Liver (tissue), 9 donors: ENCODE measurements around the gene ZFYVE27. TPM values are rescaled to one million over a fixed set of nuclear protein-coding genes. Genes with fewer than 3 reads are reported as not detected.

Experiments
- DNase-seq: peaks from one replicate; pipeline ENCODE4 v3.0.0-alpha.2; 2017; ENCODE audit warnings: low spot score
- H3K27ac ChIP-seq, 2 donors: one replicate each; pipeline ENCODE4 v1.7.0; 2013; ENCODE audit warnings: inconsistent platforms in 2 of 2, low read length in 2 of 2, control low read depth in 1 of 2, low read depth in 1 of 2, mild to moderate bottlenecking in 1 of 2
- H3K27me3 ChIP-seq, 4 donors: one replicate each; pipeline versions ENCODE4 v1.6.1 to v1.7.0; 2013; ENCODE audit warnings: low read length in 3 of 4, inconsistent platforms in 1 of 4, mild to moderate bottlenecking in 1 of 4, moderate library complexity in 1 of 4; ENCODE audit not compliant: control insufficient read depth in 4 of 4, insufficient read depth in 4 of 4
- H3K36me3 ChIP-seq, 4 donors: one replicate each; pipeline versions ENCODE4 v1.6.1 to v1.7.0; 2013; ENCODE audit warnings: low read length in 3 of 4, mild to moderate bottlenecking in 3 of 4, low read depth in 1 of 4, moderate library complexity in 1 of 4; ENCODE audit not compliant: control insufficient read depth in 4 of 4, insufficient read depth in 3 of 4
- H3K4me1 ChIP-seq, 4 donors: one replicate each; pipeline versions ENCODE4 v1.6.1 to v1.7.0; 2013; ENCODE audit warnings: low read length in 3 of 4, mild to moderate bottlenecking in 3 of 4, moderate library complexity in 1 of 4; ENCODE audit not compliant: control insufficient read depth in 4 of 4, insufficient read depth in 4 of 4
- H3K4me3 ChIP-seq, 3 donors: one replicate each; pipeline versions ENCODE4 v1.6.1 to v1.7.0; 2013; ENCODE audit warnings: low read length in 3 of 3, control low read depth in 1 of 3, low read depth in 1 of 3, mild to moderate bottlenecking in 1 of 3
- H3K9ac ChIP-seq, 2 donors: one replicate each; pipeline ENCODE4 v1.7.0; 2013; ENCODE audit warnings: low read length in 2 of 2, mild to moderate bottlenecking in 2 of 2, moderate library complexity in 2 of 2, control low read depth in 1 of 2, low read depth in 1 of 2
- H3K9me3 ChIP-seq, 4 donors: one replicate each; pipeline versions ENCODE4 v1.6.1 to v1.7.0; 2013; ENCODE audit warnings: low read length in 3 of 4; ENCODE audit not compliant: control insufficient read depth in 4 of 4
- ATF3 ChIP-seq: IDR thresholded peaks from 2 replicates; pipeline ENCODE4 v1.6.1; 2016; ENCODE audit warnings: antibody characterized with exemption
- CTCF ChIP-seq: fragments of 150-350 bp; IDR thresholded peaks from 2 replicates; pipeline ENCODE4 v1.5.1; 2017; ENCODE audit warnings: improper control_type of control experiment, low read depth, low read length; ENCODE audit not compliant: missing input control
- EGR1 ChIP-seq, 2 donors: IDR thresholded peaks; 2 replicates each; pipeline ENCODE4 v1.6.1; 2016 to 2018; ENCODE audit warnings: antibody characterized with exemption in 2 of 2, low read depth in 2 of 2
- FOXA1 ChIP-seq: IDR thresholded peaks from 2 replicates; pipeline ENCODE4 v1.6.1; 2016; ENCODE audit warnings: antibody characterized with exemption
- FOXA2 ChIP-seq: IDR thresholded peaks from 2 replicates; pipeline ENCODE4 v1.6.1; 2016; ENCODE audit warnings: antibody characterized with exemption
- GABPA ChIP-seq, 2 donors: IDR thresholded peaks in 1 of 2; conservative IDR thresholded peaks in 1 of 2; 2 replicates each; pipeline ENCODE4 v1.6.1; 2016; ENCODE audit warnings: antibody characterized with exemption in 2 of 2, mild to moderate bottlenecking in 1 of 2, moderate library complexity in 1 of 2
- HNF4A ChIP-seq, 2 donors: conservative IDR thresholded peaks; 2 replicates each; pipeline ENCODE4 v1.6.1; 2016; ENCODE audit warnings: antibody characterized with exemption in 2 of 2, mild to moderate bottlenecking in 2 of 2
- HNF4G ChIP-seq: IDR thresholded peaks from 2 replicates; pipeline ENCODE4 v1.6.1; 2016; ENCODE audit warnings: antibody characterized with exemption
- JUND ChIP-seq, 2 donors: IDR thresholded peaks; 2 replicates each; pipeline ENCODE4 v1.6.1; 2016; ENCODE audit warnings: antibody characterized with exemption in 2 of 2
- MAX ChIP-seq: IDR thresholded peaks from 2 replicates; pipeline ENCODE4 v1.6.1; 2016; ENCODE audit warnings: antibody characterized with exemption
- NR2F2 ChIP-seq: IDR thresholded peaks from 2 replicates; pipeline ENCODE4 v1.6.1; 2016; ENCODE audit warnings: antibody characterized with exemption
- RAD21 ChIP-seq, 2 donors: IDR thresholded peaks; 2 replicates each; pipeline ENCODE4 v1.6.1; 2016; ENCODE audit warnings: antibody characterized with exemption in 2 of 2, mild to moderate bottlenecking in 2 of 2
- REST ChIP-seq: IDR thresholded peaks from 2 replicates; pipeline ENCODE4 v1.6.1; 2016; ENCODE audit warnings: antibody characterized with exemption, mild to moderate bottlenecking
- RXRA ChIP-seq, 2 donors: IDR thresholded peaks; 2 replicates each; pipeline ENCODE4 v1.6.1; 2017 to 2018; ENCODE audit warnings: antibody characterized with exemption in 2 of 2, mild to moderate bottlenecking in 1 of 2
- SP1 ChIP-seq: IDR thresholded peaks from 2 replicates; pipeline ENCODE4 v1.6.1; 2018; ENCODE audit warnings: antibody characterized with exemption, mild to moderate bottlenecking
- TAF1 ChIP-seq: conservative IDR thresholded peaks from 2 replicates; pipeline ENCODE4 v1.6.1; 2016; ENCODE audit warnings: antibody characterized with exemption, mild to moderate bottlenecking
- YY1 ChIP-seq: IDR thresholded peaks from 2 replicates; pipeline ENCODE4 v1.6.1; 2016; ENCODE audit warnings: antibody characterized with exemption, mild to moderate bottlenecking
- ZBTB33 ChIP-seq: IDR thresholded peaks from 2 replicates; pipeline ENCODE4 v1.6.1; 2016; ENCODE audit warnings: antibody characterized with exemption
- WGBS: extraction: QIAGEN DNeasy Blood & Tissue Kit; methylation state at CpG from one replicate; pipeline ENCODE4 v1.1.7; 2013; 5-methylcytosine and 5-hydroxymethylcytosine counted together
- polyA plus RNA-seq, 2 donors: library from polyadenylated mRNA; stranded (reverse) in 1 of 2; unstranded in 1 of 2; fragments of 200-250 nt in 1 of 2; fragments of >200 nt in 1 of 2; fragmentation: Nextera tagmentation in 1 of 2; extraction: Ambion mirVana in 1 of 2; gene quantifications; one replicate each; pipeline versions ENCODE4 v1.2.1 to v1.2.3, GENCODE V29; 2013 to 2015
- total RNA-seq, 2 donors: library from RNA; depleted of rRNA; stranded (reverse); fragments of >200 nt; gene quantifications; one replicate each; pipeline ENCODE4 v1.2.3, GENCODE V29; 2014
- donor health status: healthy.
- donor health status: healthy.
- donor health status: healthy.
- donor health status: healthy.
- donor health status: healthy.

The ZFYVE27 gene
- total and polyA plus RNA-seq, 4 donors, result 10.2 to 25.9 (median 13.1) TPM

- no peak overlapping the region for H3K27ac ChIP-seq
- H3K36me3 ChIP-seq, result no peaks in the 10 kb centered on the region
- H3K9me3 ChIP-seq, result no peaks in the 10 kb centered on the region
- DNase-seq, result no peak
- TF ChIP-seq CTCF, result no peak
- no peak for TF ChIP-seq RAD21 (IDR thresholded peaks at IDR 0.05)
- no peak for TF ChIP-seq HNF4G
- TF ChIP-seq MAX, result no peak
- TF ChIP-seq FOXA1, result no peak
- no peak for TF ChIP-seq GABPA (IDR thresholded peaks at IDR 0.05 in 1 of 2, conservative IDR thresholded peaks at IDR 0.05 in 1 of 2)
- H3K4me3 ChIP-seq, result no peak overlapping the region
- peaks cover 0 to 7% (median 4%) of the 10 kb centered on the region in 4 donors for H3K27me3 ChIP-seq
- 95% methylated on average over 4 of the region's 4 CpGs for WGBS
- H3K9ac ChIP-seq, result no peak overlapping the region
- H3K4me1 ChIP-seq, result peaks cover 0 to 5% (median 0%) of the 10 kb centered on the region in 4 donors
Measured at GRCh38 chr10:97777143-97777542, 40.2 kb downstream of the ZFYVE27 start.

GRCh38 chr10:97778452-97779302 lies 41.7 kb downstream of the ZFYVE27 start:
- TF ChIP-seq EGR1 (IDR thresholded peaks at IDR 0.05; ENCODE audit: low read depth in 2 of 2) (no peak), FOXA1 (no peak), ZBTB33 (no peak), SP1 (no peak), YY1 (no peak), JUND (IDR thresholded peaks at IDR 0.05) (no peak), HNF4A (conservative IDR thresholded peaks at IDR 0.05) (no peak), ATF3 (no peak), TAF1 (no peak), MAX (no peak), GABPA (IDR thresholded peaks at IDR 0.05 in 1 of 2, conservative IDR thresholded peaks at IDR 0.05 in 1 of 2) (no peak), NR2F2 (no peak), RXRA (IDR thresholded peaks at IDR 0.05) (no peak), CTCF (no peak), HNF4G (no peak), REST (no peak), RAD21 (IDR thresholded peaks at IDR 0.05) (no peak), FOXA2 (no peak)
- WGBS, result 90% methylated on average over 11 of the region's 11 CpGs

More at GRCh38 chr10:97778452-97779302, 41.7 kb downstream of the ZFYVE27 start:
- Histone ChIP-seq H3K4me1 (peaks cover 0 to 5% (median 0%) of the 10 kb centered on the region in 4 donors), H3K9ac (no peak overlapping the region), H3K9me3 (no peaks in the 10 kb centered on the region), H3K27ac (no peak overlapping the region), H3K27me3 (peaks cover 0 to 2% (median 0%) of the 10 kb centered on the region in 4 donors), H3K4me3 (no peak overlapping the region), H3K36me3 (no peaks in the 10 kb centered on the region)
- DNase-seq, result no peak
